Smooth muscle cell (in vitro differentiated cells): ENCODE data around the gene BABAM2. TPM values are rescaled to one million over a fixed set of nuclear protein-coding genes. Genes with fewer than 3 reads are reported as not detected.

ENCODE experiments used
- DNase-seq: peaks from one replicate; lab custom pipeline; 2025; ENCODE audit not compliant: unreplicated experiment; lab: John Stamatoyannopoulos, UW
- H2AFZ ChIP-seq: fragments of 200-600 bp; sonication (generic); 2 replicates; pipeline ENCODE4 v1.6.0; 2016; ENCODE audit warnings: antibody characterized with exemption, low read depth, mild to moderate bottlenecking
- H3F3A ChIP-seq: fragments of 200-600 bp; sonication (generic); 2 replicates; pipeline ENCODE4 v1.6.0; 2017; ENCODE audit warnings: antibody characterized with exemption, low read depth
- H3K27ac ChIP-seq: fragments of 200-600 bp; sonication (generic); 2 replicates; pipeline ENCODE4 v1.5.1; 2016; ENCODE audit warnings: low read depth, mild to moderate bottlenecking
- H3K27me3 ChIP-seq: fragments of 200-600 bp; sonication (generic); 2 replicates; pipeline ENCODE4 v1.6.1; 2016; ENCODE audit warnings: low read depth, mild to moderate bottlenecking
- H3K36me3 ChIP-seq: fragments of 200-600 bp; sonication (generic); 2 replicates; pipeline ENCODE4 v1.5.1; 2016; ENCODE audit warnings: low read depth
- H3K4me1 ChIP-seq: fragments of 200-600 bp; sonication (generic); 2 replicates; pipeline ENCODE4 v1.5.1; 2016; ENCODE audit warnings: low read depth
- H3K4me2 ChIP-seq: fragments of 200-600 bp; sonication (generic); 2 replicates; pipeline ENCODE4 v1.6.0; 2016; ENCODE audit warnings: mild to moderate bottlenecking
- H3K4me3 ChIP-seq: fragments of 200-600 bp; sonication (generic); 2 replicates; pipeline ENCODE4 v1.5.1; 2016; ENCODE audit warnings: mild to moderate bottlenecking
- H3K79me2 ChIP-seq: fragments of 200-600 bp; sonication (generic); 2 replicates; pipeline ENCODE4 v1.6.0; 2016; ENCODE audit warnings: low read depth, mild to moderate bottlenecking
- H3K9ac ChIP-seq: fragments of 200-600 bp; sonication (generic); 2 replicates; pipeline ENCODE4 v1.6.0; 2016; ENCODE audit warnings: low read depth
- H3K9me3 ChIP-seq: fragments of 200-600 bp; sonication (generic); replicated peaks from 2 replicates; pipeline ENCODE4 v1.5.1; 2016; ENCODE audit warnings: low read depth
- H4K20me1 ChIP-seq: fragments of 200-600 bp; sonication (generic); 2 replicates; pipeline ENCODE4 v1.6.0; 2016; ENCODE audit warnings: low read depth
- CTCF ChIP-seq: fragments of 200-600 bp; sonication (generic); IDR thresholded peaks from 2 replicates; pipeline ENCODE4 v1.5.1; 2017; ENCODE audit warnings: borderline replicate concordance, mild to moderate bottlenecking, antibody characterized with exemption; ENCODE audit not compliant: insufficient read depth, poor library complexity, severe bottlenecking
- whole genome bisulfite sequencing: methylation state at CpG from one replicate; pipeline ENCODE4 v1.1.7; 2016; ENCODE audit warnings: low lambda C conversion rate; 5-methylcytosine and 5-hydroxymethylcytosine counted together
- polyA plus RNA-seq: library from polyadenylated mRNA; unstranded; fragments of >200 nt; fragmentation: Nextera tagmentation; extraction: Ambion mirVana; gene quantifications from 2 replicates; pipeline ENCODE4 v1.2.1, GENCODE V29; 2016
- total RNA-seq: library from RNA; depleted of rRNA; stranded (reverse); fragments of >200 nt; gene quantifications from 2 replicates; pipeline ENCODE4 v1.2.3, GENCODE V29; 2014

BABAM2 gene
- total and polyA plus RNA-seq, 2 experiments from 2014 or later = 26.5 to 29.1 TPM

GRCh38 chr2:28296904-28297303 is 406.4 kb downstream of the BABAM2 start:
- Histone ChIP-seq H3K4me2 (no peak overlapping the region), H4K20me1 (no peaks in the 10 kb centered on the region), H3F3A (peaks cover 29% of the 10 kb centered on the region), H2AFZ (no peak overlapping the region), H3K36me3 (no peaks in the 10 kb centered on the region), H3K27ac (peak overlapping the region; percentile 24), H3K9ac (no peak overlapping the region), H3K9me3 (no peaks in the 10 kb centered on the region), H3K4me1 (peaks cover 8% of the 10 kb centered on the region), H3K4me3 (no peak overlapping the region), H3K27me3 (no peaks in the 10 kb centered on the region), H3K79me2 (no peaks in the 10 kb centered on the region)
- TF ChIP-seq CTCF = no peak
- no peak for DNase-seq
- 54% methylated on average over 4 of the region's 4 CpGs for WGBS

GRCh38 chr2:28297531-28297930 is 407.0 kb downstream of the BABAM2 start:
- Histone ChIP-seq H3K9me3 (no peaks in the 10 kb centered on the region), H3K9ac (no peak overlapping the region), H3K27me3 (no peaks in the 10 kb centered on the region), H2AFZ (no peak overlapping the region), H3F3A (peaks cover 30% of the 10 kb centered on the region), H3K36me3 (no peaks in the 10 kb centered on the region), H3K27ac (peak overlapping the region; percentile 24), H3K79me2 (no peaks in the 10 kb centered on the region), H3K4me3 (no peak overlapping the region), H4K20me1 (no peaks in the 10 kb centered on the region), H3K4me2 (no peak overlapping the region), H3K4me1 (peaks cover 7% of the 10 kb centered on the region)
- no peak for TF ChIP-seq CTCF
- 95% methylated on average over 2 of the region's 2 CpGs for WGBS
- no peak for DNase-seq

- Histone ChIP-seq H3K36me3 (no peaks in the 10 kb centered on the region), H3F3A (peaks cover 30% of the 10 kb centered on the region), H3K79me2 (no peaks in the 10 kb centered on the region), H3K9me3 (no peaks in the 10 kb centered on the region), H3K27me3 (no peaks in the 10 kb centered on the region), H2AFZ (no peak overlapping the region), H3K9ac (no peak overlapping the region), H4K20me1 (no peaks in the 10 kb centered on the region), H3K4me2 (no peak overlapping the region), H3K4me3 (no peak overlapping the region), H3K4me1 (peaks cover 4% of the 10 kb centered on the region), H3K27ac (peak overlapping the region; percentile 35)
- TF ChIP-seq CTCF = no peak
- 95% methylated on average over 3 of the region's 3 CpGs for WGBS
- DNase-seq = no peak
Measured at GRCh38 chr2:28298406-28298805, 407.9 kb downstream of the BABAM2 start.

GRCh38 chr2:28300485-28301341 is 410.2 kb downstream of the BABAM2 start:
- no peaks in the 10 kb centered on the region for H3K4me1 ChIP-seq
- H3K27ac ChIP-seq = peak overlapping the region; percentile 90
- DNase-seq = no peak
- H3K36me3 ChIP-seq = peaks cover 9% of the 10 kb centered on the region
- no peaks in the 10 kb centered on the region for H4K20me1 ChIP-seq
- no peaks in the 10 kb centered on the region for H3K27me3 ChIP-seq
- no peak for TF ChIP-seq CTCF
- H3F3A ChIP-seq = peaks cover 21% of the 10 kb centered on the region
- peak overlapping the region; percentile 33 for H3K4me3 ChIP-seq
- peak overlapping the region; percentile 78 for H3K4me2 ChIP-seq
- 20% methylated on average over 9 of the region's 9 CpGs for WGBS
- H3K9ac ChIP-seq = peak overlapping the region; percentile 67
- peak overlapping the region; percentile 37 for H2AFZ ChIP-seq
- H3K79me2 ChIP-seq = no peaks in the 10 kb centered on the region
- H3K9me3 ChIP-seq = peaks cover 10% of the 10 kb centered on the region
